Motor neuron (in vitro differentiated cells): ENCODE measurements around the gene CC2D2A. TPM values are rescaled to one million over a fixed set of nuclear protein-coding genes. Genes with fewer than 3 reads are reported as not detected.
"Not testable (repeated sequence)": the region's sequence is repeated elsewhere in the genome, so short reads cannot be mapped to it uniquely, and the experiment has no call there.

Experiments
- ATAC-seq, 8 experiments: fragments of 200-7000 bp; cut with Tn5 transposase; replicated peaks in 6 of 8; 2 replicates each; pipeline ENCODE4 v1.8.0; 2021; ENCODE audit warnings: mild to moderate bottlenecking in 8 of 8, moderate library complexity in 8 of 8
- H3K27ac ChIP-seq, 2 donors: fragments of 250-450 bp; sonication (Bioruptor Pico); 2 replicates each; pipeline ENCODE4 v1.9.0; 2021; ENCODE audit warnings: antibody characterized with exemption in 2 of 2, mild to moderate bottlenecking in 2 of 2, moderate library complexity in 1 of 2
- H3K4me1 ChIP-seq, 2 donors: fragments of 250-450 bp; sonication (Bioruptor Pico); replicated peaks in 1 of 2; 2 replicates each; pipeline ENCODE4 v1.6.1; 2021; ENCODE audit warnings: antibody characterized with exemption in 2 of 2, mild to moderate bottlenecking in 2 of 2, moderate library complexity in 1 of 2
- H3K4me3 ChIP-seq, 5 donors: fragments of 250-450 bp; sonication (Bioruptor Pico); 2 replicates each; pipeline ENCODE4 v1.9.0; 2021; ENCODE audit warnings: antibody characterized with exemption in 5 of 5, mild to moderate bottlenecking in 5 of 5, moderate library complexity in 4 of 5
- WGBS, 10 experiments: fragments of 450-650 bp; shearing (Covaris generic); methylation state at CpG; one replicate each; pipeline ENCODE4 v1.0.0; 2022; 5-methylcytosine and 5-hydroxymethylcytosine counted together
- in situ Hi-C, 9 experiments: fragments of 400-800 bp; cut with MboI; loops; one replicate each; pipeline ENCODE4 v1.15.0; 2021; ENCODE audit warnings: low sequenced_read_pairs in 9 of 9, low pct_unique_long_range_greater_than_20kb in 2 of 9; ENCODE audit not compliant: unreplicated experiment in 9 of 9
- total RNA-seq, 8 experiments: library from RNA; unstranded; fragments of 300-600 nt; gene quantifications; 2 replicates each; pipeline versions ENCODE4 v1.2.3 to v1.2.4, GENCODE V29; 2022

The CC2D2A gene
- total RNA-seq, 8 experiments from 2014 or later, result 8.3 to 58.4 (median 11.0) TPM

- no peak overlapping the region for H3K27ac ChIP-seq
- in situ Hi-C loops, result loop anchor here in 1 of 9 experiments (25.0 kb wide), 1 partner anchor 135 kb away; no protein-coding TSS in a partner anchor
- 59 to 100% (median 81%) methylated on average over 1 to 2 of the region's 2 CpGs; no CpG with 5 or more reads in 1 of the 10 experiments for WGBS, 10 experiments
Observed at GRCh38 chr4:15501941-15502340, 32.3 kb downstream of the CC2D2A start.

GRCh38 chr4:15502384-15502783 is 32.7 kb downstream of the CC2D2A start:
- 0 to 100% (median 69%) methylated on average over 1 to 3 of the region's 3 CpGs for WGBS, 10 experiments
- in situ Hi-C loops, result loop anchor here in 1 of 9 experiments (25.0 kb wide), 1 partner anchor 135 kb away; no protein-coding TSS in a partner anchor
- Histone ChIP-seq H3K4me1 (no peaks in the 10 kb centered on the region), H3K27ac (no peak overlapping the region), H3K4me3 (no peak overlapping the region)
- peak in 3 of 8 experiments; percentile 74 to 79 (median 75) for ATAC-seq

More at GRCh38 chr4:15501941-15502340, 32.3 kb downstream of the CC2D2A start:
- ATAC-seq, result peak in 3 of 8 experiments; percentile 4 to 6 (median 5)
- Histone ChIP-seq H3K4me3 (no peak overlapping the region), H3K4me1 (no peaks in the 10 kb centered on the region)

- ATAC-seq, result no peak
- in situ Hi-C loops, result loop anchor here in 1 of 9 experiments (25.0 kb wide), 1 partner anchor 133 kb away; no protein-coding TSS in a partner anchor
- WGBS, 10 experiments, result 86 to 100% (median 100%) methylated on average over 1 of the region's 1 CpG; no CpG with 5 or more reads in 3 of the 10 experiments
- Histone ChIP-seq H3K27ac (no peak overlapping the region), H3K4me3 (no peak overlapping the region), H3K4me1 (no peaks in the 10 kb centered on the region)
Observed at GRCh38 chr4:15504041-15504440, 34.4 kb downstream of the CC2D2A start.

GRCh38 chr4:15506464-15506863 is 36.8 kb downstream of the CC2D2A start:
- in situ Hi-C loops, result loop anchor here in 1 of 9 experiments (25.0 kb wide), 1 partner anchor 131 kb away; no protein-coding TSS in a partner anchor
- H3K27ac ChIP-seq, result no peak overlapping the region
- no peak overlapping the region for H3K4me3 ChIP-seq
- 49 to 98% (median 79%) methylated on average over 1 to 6 of the region's 8 CpGs; no CpG with 5 or more reads in 3 of the 10 experiments for WGBS, 10 experiments
- ATAC-seq, result peak in 1 of 8 experiments; percentile 36
- H3K4me1 ChIP-seq, result no peaks in the 10 kb centered on the region

- in situ Hi-C loops, result loop anchor here in 1 of 9 experiments (25.0 kb wide), 1 partner anchor 130 kb away; no protein-coding TSS in a partner anchor
- no peak for ATAC-seq
- WGBS, 10 experiments, result 80 to 100% (median 95%) methylated on average over 1 to 4 of the region's 4 CpGs; no CpG with 5 or more reads in 3 of the 10 experiments
- Histone ChIP-seq H3K4me1 (no peaks in the 10 kb centered on the region), H3K4me3 (no peak overlapping the region), H3K27ac (no peak overlapping the region)
Observed at GRCh38 chr4:15507679-15508078, 38.0 kb downstream of the CC2D2A start.

GRCh38 chr4:15510961-15511360 is 41.3 kb downstream of the CC2D2A start:
- in situ Hi-C loops, result loop anchor here in 1 of 9 experiments (25.0 kb wide), 1 partner anchor 126 kb away; no protein-coding TSS in a partner anchor
- no peak overlapping the region for H3K4me3 ChIP-seq
- no peak for ATAC-seq
- WGBS, 10 experiments, result 84 to 100% (median 95%) methylated on average over 1 to 6 of the region's 6 CpGs; no CpG with 5 or more reads in 1 of the 10 experiments
- no peaks in the 10 kb centered on the region for H3K4me1 ChIP-seq
- H3K27ac ChIP-seq, result no peak overlapping the region

GRCh38 chr4:15513545-15513944 is 43.9 kb downstream of the CC2D2A start:
- peak in 2 of 8 experiments; percentile 36 to 39 for ATAC-seq
- Histone ChIP-seq H3K4me3 (no peak overlapping the region), H3K4me1 (no peaks in the 10 kb centered on the region), H3K27ac (no peak overlapping the region)
- in situ Hi-C loops, result loop anchor here in 1 of 9 experiments (25.0 kb wide), 1 partner anchor 124 kb away; no protein-coding TSS in a partner anchor
- WGBS, 10 experiments, result 38 to 82% (median 66%) methylated on average over 1 to 3 of the region's 3 CpGs; no CpG with 5 or more reads in 1 of the 10 experiments

GRCh38 chr4:15515106-15515505 is 45.4 kb downstream of the CC2D2A start:
- no peak for ATAC-seq
- Histone ChIP-seq H3K4me1 (no peaks in the 10 kb centered on the region), H3K27ac (no peak overlapping the region), H3K4me3 (no peak overlapping the region)
- in situ Hi-C loops, result loop anchor here in 1 of 9 experiments (25.0 kb wide), 1 partner anchor 122 kb away; no protein-coding TSS in a partner anchor
- WGBS, 10 experiments, result 73 to 100% (median 87%) methylated on average over 2 to 4 of the region's 4 CpGs; no CpG with 5 or more reads in 2 of the 10 experiments

- in situ Hi-C loops, result loop anchor here in 1 of 9 experiments (25.0 kb wide), 1 partner anchor 121 kb away; no protein-coding TSS in a partner anchor
- Histone ChIP-seq H3K4me3 (no peak overlapping the region), H3K4me1 (peaks cover 7 to 8% of the 10 kb centered on the region in 2 donors), H3K27ac (no peak overlapping the region)
- 75 to 100% (median 94%) methylated on average over 1 to 3 of the region's 3 CpGs; no CpG with 5 or more reads in 1 of the 10 experiments for WGBS, 10 experiments
- ATAC-seq, result no peak
Observed at GRCh38 chr4:15516494-15516893, 46.8 kb downstream of the CC2D2A start.

- not testable (repeated sequence) for H3K27ac ChIP-seq, H3K4me3 ChIP-seq, ATAC-seq, H3K4me1 ChIP-seq
- in situ Hi-C loops, result loop anchor here in 1 of 9 experiments (25.0 kb wide), 1 partner anchor 120 kb away; no protein-coding TSS in a partner anchor
- 67 to 100% (median 92%) methylated on average over 1 to 3 of the region's 4 CpGs; no CpG with 5 or more reads in 2 of the 10 experiments for WGBS, 10 experiments
Observed at GRCh38 chr4:15517681-15518080, 48.0 kb downstream of the CC2D2A start.

- Histone ChIP-seq H3K27ac (peak overlapping the region; percentile 36 to 51), H3K4me3 (no peak overlapping the region), H3K4me1 (peaks cover 9% of the 10 kb centered on the region in 2 donors)
- ATAC-seq, result peak in 4 of 8 experiments; percentile 27 to 81 (median 64)
- in situ Hi-C loops, result loop anchor here in 1 of 9 experiments (25.0 kb wide), 1 partner anchor 116 kb away; no protein-coding TSS in a partner anchor
- 80 to 100% (median 89%) methylated on average over 1 to 4 of the region's 4 CpGs for WGBS, 10 experiments
Observed at GRCh38 chr4:15521442-15522039, 51.9 kb downstream of the CC2D2A start.

- H3K27ac ChIP-seq, result no peak overlapping the region
- no peak for ATAC-seq
- 67 to 100% (median 90%) methylated on average over 1 to 2 of the region's 2 CpGs; no CpG with 5 or more reads in 3 of the 10 experiments for WGBS, 10 experiments
- H3K4me1 ChIP-seq, result peaks cover 9% of the 10 kb centered on the region in 2 donors
- in situ Hi-C loops, result no loop called here
- no peak overlapping the region for H3K4me3 ChIP-seq
Observed at GRCh38 chr4:15525080-15525479, 55.4 kb downstream of the CC2D2A start.
